Measurements from ENCODE around the gene MERTK. TPM values are rescaled to one million over a fixed set of nuclear protein-coding genes. Genes with fewer than 3 reads are reported as not detected.

The MERTK gene
- total RNA-seq, 4 donors from 2014 or later = 32.4 to 102 (median 75.1) TPM

DNA sequence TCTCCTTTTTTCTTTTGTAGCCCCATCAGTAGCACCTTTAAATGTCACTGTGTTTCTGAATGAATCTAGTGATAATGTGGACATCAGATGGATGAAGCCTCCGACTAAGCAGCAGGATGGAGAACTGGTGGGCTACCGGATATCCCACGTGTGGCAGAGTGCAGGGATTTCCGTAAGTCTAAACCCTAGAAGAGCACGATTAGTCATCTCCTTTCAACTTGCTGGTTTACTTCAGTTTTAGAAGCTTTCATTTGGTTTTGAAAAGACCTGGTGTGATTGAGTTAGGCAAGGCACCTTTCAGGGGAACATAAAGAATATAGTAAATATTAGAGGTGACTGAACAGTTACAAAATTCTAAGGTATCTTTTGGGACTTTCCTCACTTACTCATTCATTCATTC, 84.4 kb downstream of the MERTK start:
- TF ChIP-seq CTCF (IDR thresholded peaks at IDR 0.05; ENCODE audit: low read depth) = no peak

DNA sequence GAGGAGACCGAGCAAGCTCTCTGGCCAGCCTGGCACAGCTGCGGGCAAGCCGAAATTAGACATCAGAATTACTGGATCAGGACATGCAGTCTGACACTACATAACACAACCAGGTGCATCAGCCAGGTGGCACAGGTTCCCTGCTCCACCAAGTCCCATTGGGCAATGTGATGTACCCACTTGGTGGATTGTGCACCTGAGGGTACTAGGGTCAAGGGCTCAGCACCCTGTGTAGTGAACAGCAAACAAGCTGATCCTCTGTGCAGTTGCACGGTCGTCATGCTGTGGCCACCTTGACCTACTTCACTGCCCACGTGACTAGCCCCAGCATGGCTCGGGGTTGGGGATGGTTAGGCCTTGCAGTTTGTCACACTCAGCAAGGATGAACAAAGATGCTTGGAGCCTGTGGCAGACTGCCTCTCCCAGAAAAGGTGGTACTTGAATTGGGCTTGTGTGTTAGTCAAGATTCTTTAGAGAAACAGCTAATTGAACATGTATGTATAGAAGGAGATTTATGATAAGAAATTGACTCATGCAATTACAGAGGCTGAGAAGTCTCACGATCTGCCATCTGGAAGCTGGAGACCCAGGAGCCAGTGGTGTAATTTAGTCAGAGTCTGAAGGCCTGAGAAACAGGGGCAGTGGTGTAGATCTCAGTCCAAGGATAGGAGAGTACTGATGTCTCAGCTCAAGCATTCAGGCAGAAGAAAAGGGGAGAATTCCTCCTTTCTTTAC, 85.2 kb downstream of the MERTK start:
- TF ChIP-seq CTCF (IDR thresholded peaks at IDR 0.05; ENCODE audit: low read depth) = no peak

DNA sequence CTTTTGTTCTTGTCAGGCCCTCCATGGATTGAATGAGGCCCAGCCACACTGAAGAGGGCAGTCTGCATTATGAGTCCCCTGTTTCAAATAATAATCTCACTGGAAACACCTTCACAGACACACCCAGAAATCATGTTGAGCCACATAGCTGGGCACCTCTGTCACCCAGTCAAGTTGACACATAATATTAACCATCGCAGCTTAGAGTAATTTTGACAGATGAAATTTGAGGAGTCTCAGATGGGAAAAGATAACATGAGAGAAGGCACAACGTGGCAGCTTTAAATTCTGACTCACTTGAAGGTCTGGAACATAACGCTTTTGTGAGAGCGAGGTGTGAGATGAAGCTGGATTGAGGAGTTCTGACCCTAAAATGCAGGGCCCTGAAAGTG, 85.8 kb downstream of the MERTK start:
- TF ChIP-seq CTCF (IDR thresholded peaks at IDR 0.05; ENCODE audit: low read depth) = no peak

- no peak for TF ChIP-seq CTCF (IDR thresholded peaks at IDR 0.05; ENCODE audit: low read depth)
Observed at GRCh38 chr2:111985514-111985913, 87.1 kb downstream of the MERTK start.

DNA sequence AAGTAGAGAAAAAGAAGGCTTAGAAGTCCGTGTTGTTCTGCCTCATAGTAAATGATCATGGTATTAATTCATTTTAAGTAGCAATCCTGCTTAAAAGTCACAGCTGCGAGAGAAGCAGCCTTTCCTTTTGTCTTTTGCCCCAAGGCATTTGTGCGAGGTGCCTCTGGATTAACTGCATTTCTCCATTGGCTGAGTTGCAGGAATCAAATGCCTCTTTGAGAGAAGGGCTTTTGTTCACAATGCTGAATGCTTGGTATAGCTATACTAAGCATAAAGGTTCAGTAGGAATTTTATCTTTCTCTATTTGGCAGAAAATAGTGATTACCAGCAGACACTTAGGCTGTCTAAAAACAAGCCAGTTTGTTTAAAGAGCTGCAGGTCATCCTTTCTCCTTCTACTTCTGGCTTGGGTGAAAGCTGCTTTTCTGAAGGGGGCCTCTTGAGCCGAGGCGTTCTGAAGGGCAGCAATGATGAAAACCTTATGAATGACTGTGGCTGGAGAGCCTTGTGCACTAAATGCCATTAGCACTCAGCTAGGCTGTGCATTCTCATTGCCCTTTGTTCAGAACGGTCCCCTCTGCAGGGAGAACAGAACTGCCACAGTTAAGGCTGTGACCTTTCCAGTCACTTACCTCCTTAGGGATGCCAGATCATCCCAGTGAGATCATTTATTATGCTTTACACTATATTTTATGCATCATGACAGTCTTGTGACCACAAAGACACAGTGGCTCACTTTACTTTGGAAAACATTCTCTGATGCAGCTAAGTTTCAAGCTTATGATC, 87.9 kb downstream of the MERTK start:
- TF ChIP-seq CTCF (IDR thresholded peaks at IDR 0.05; ENCODE audit: low read depth) = no peak

GRCh38 chr2:111990375-111990774, 92.0 kb downstream of the MERTK start:
- no peak for TF ChIP-seq CTCF (IDR thresholded peaks at IDR 0.05; ENCODE audit: low read depth)

- TF ChIP-seq CTCF (IDR thresholded peaks at IDR 0.05; ENCODE audit: low read depth) = no peak
Observed at GRCh38 chr2:111990856-111991255, 92.4 kb downstream of the MERTK start.

Measured in subcutaneous adipose tissue (tissue), 4 donors.